Panc1 (cell line): ENCODE results near the gene GPRASP1. TPM values are rescaled to one million over a fixed set of nuclear protein-coding genes. Genes with fewer than 3 reads are reported as not detected.
"Not testable (repeated sequence)": the region's sequence is repeated elsewhere in the genome, so short reads cannot be mapped to it uniquely, and the experiment has no call there.

Experiments used
- ATAC-seq: fragments of 200-7000 bp; cut with Tn5 transposase; 2 replicates; pipeline ENCODE4 v1.9.1; 2020; ENCODE audit warnings: mild to moderate bottlenecking, moderate library complexity
- BruUV-seq: library from RNA; stranded (reverse); fragments of 400-500 nt; replicated peaks from 2 replicates; lab custom pipeline; 2021; lab: Mats Ljungman, UMichigan
- CTCF ChIA-PET: fragments of 300-600 bp; sonication (Branson Sonifier 250); formaldehyde crosslinking; loops from one replicate; lab custom pipeline; 2022; ENCODE audit warnings: antibody characterized with exemption; lab: Charles Lee
- POLR2A ChIA-PET: fragments of 300-600 bp; sonication (Branson Sonifier 250); formaldehyde crosslinking; loops from one replicate; lab custom pipeline; 2022; ENCODE audit warnings: antibody characterized with exemption; lab: Charles Lee
- DNase-seq: peaks from one replicate; pipeline ENCODE4 v3.0.0-alpha.2; 2010; ENCODE audit warnings: low read depth, low spot score
- H3K27ac ChIP-seq: 2 replicates; pipeline ENCODE4 v1.5.1; 2011; ENCODE audit warnings: mild to moderate bottlenecking, low read length, inconsistent platforms
- H3K27me3 ChIP-seq: fragments of 200-500 bp; sonication (Bioruptor generic); 2 replicates; pipeline ENCODE4 v1.6.0; 2014; ENCODE audit warnings: low read length, inconsistent platforms; ENCODE audit not compliant: control insufficient read depth, insufficient read depth
- H3K36me3 ChIP-seq: fragments of 200-500 bp; sonication (Bioruptor generic); 2 replicates; pipeline ENCODE4 v1.5.1; 2014; ENCODE audit warnings: inconsistent platforms, mild to moderate bottlenecking, low read length, moderate library complexity; ENCODE audit not compliant: control insufficient read depth, insufficient read depth
- H3K4me1 ChIP-seq: 2 replicates; pipeline ENCODE4 v1.5.1; 2011; ENCODE audit warnings: inconsistent platforms, mild to moderate bottlenecking, low read length, moderate library complexity; ENCODE audit not compliant: control insufficient read depth, insufficient read depth
- H3K4me3 ChIP-seq, 2 experiments: 2 replicates each; pipeline ENCODE4 v1.5.1; 2011 to 2012; ENCODE audit warnings: low read depth in 2 of 2, low read length in 2 of 2, mild to moderate bottlenecking in 2 of 2, inconsistent platforms in 1 of 2, moderate library complexity in 1 of 2
- H3K9me3 ChIP-seq: fragments of 200-500 bp; sonication (Bioruptor generic); 2 replicates; pipeline ENCODE4 v1.5.1; 2014; ENCODE audit warnings: low read depth, mild to moderate bottlenecking, inconsistent platforms, low read length, moderate library complexity; ENCODE audit not compliant: control insufficient read depth, insufficient read depth
- CTCF ChIP-seq: fragments of 450-650 bp; IDR thresholded peaks from 2 replicates; pipeline ENCODE4 v1.5.1; 2017; ENCODE audit warnings: mild to moderate bottlenecking
- POLR2AphosphoS5 ChIP-seq: IDR thresholded peaks from 2 replicates; pipeline ENCODE4 v1.6.1; 2012; ENCODE audit warnings: mild to moderate bottlenecking, low read depth, low read length, moderate library complexity
- REST ChIP-seq, 2 experiments: IDR thresholded peaks; 2 replicates each; pipeline ENCODE4 v1.6.1; 2011 to 2012; ENCODE audit warnings: low read depth in 2 of 2, control low read depth in 1 of 2, low read length in 1 of 2, mild to moderate bottlenecking in 1 of 2, moderate library complexity in 1 of 2; ENCODE audit not compliant: insufficient read depth in 1 of 2
- SIN3A ChIP-seq: IDR thresholded peaks from 2 replicates; pipeline ENCODE4 v1.6.1; 2012; ENCODE audit warnings: low read depth, mild to moderate bottlenecking, low read length, moderate library complexity, borderline replicate concordance; ENCODE audit not compliant: insufficient read depth
- TCF7L2 ChIP-seq: IDR thresholded peaks from 2 replicates; pipeline ENCODE4 v1.6.1; 2011; ENCODE audit warnings: mild to moderate bottlenecking, low read depth, low read length, inconsistent platforms
- in situ Hi-C: cut with HindIII; loops from 2 replicates; pipeline ENCODE4 v1.10.0; 2016; ENCODE audit warnings: low sequenced_read_pairs, low pct_unique_long_range_greater_than_20kb
- intact Hi-C: fragments of 100-400 bp; cut with micrococcal nuclease; formaldehyde crosslinking; loops from one replicate; pipeline ENCODE4 v1.10.0; 2022; ENCODE audit not compliant: unreplicated experiment
- total RNA-seq: library from RNA; stranded (reverse); gene quantifications from one replicate; pipeline ENCODE4 v1.2.1, GENCODE V29; 2021; ENCODE audit not compliant: unreplicated experiment

Gene GPRASP1
- total RNA-seq, 1 experiment from 2014 or later, result 5.0 TPM

- H3K4me3 ChIP-seq, result peak overlapping the region; percentile 62 to 98
- intact Hi-C loops (loop anchor here (5.0 to 10.0 kb wide), 2 partner anchors 37 to 175 kb away; no protein-coding TSS in a partner anchor), in situ Hi-C loops (no loop called here)
- H3K9me3 ChIP-seq, result no peaks in the 10 kb centered on the region
- CTCF ChIA-PET, result interaction anchor here (0.5 to 0.7 kb wide), 2 partner anchors 142 to 1299 kb away, joined by 3 to 8 read pairs; no protein-coding TSS in a partner anchor
- peaks cover 4% of the 10 kb centered on the region for H3K4me1 ChIP-seq
- TF ChIP-seq POLR2AphosphoS5 (0 out of 2 replicates have a peak, but pooled peaks have one; percentile 46), TCF7L2 (no peak), CTCF (no peak), SIN3A (peak; percentile 88; the same call in 1 of the 2 replicates)
- H3K27me3 ChIP-seq, result no peaks in the 10 kb centered on the region
- no TSS peak for BruUV-seq
- DNase-seq, result peak; percentile 53
- peak overlapping the region; percentile 77 for H3K27ac ChIP-seq
- H3K36me3 ChIP-seq, result no peaks in the 10 kb centered on the region
- POLR2A ChIA-PET, result no interaction called here
- peak; percentile 97 for ATAC-seq
Measured at GRCh38 chrX:102659790-102660757, 8.8 kb downstream of the GPRASP1 start.

- H3K27me3 ChIP-seq, CTCF ChIA-PET, ATAC-seq, BruUV-seq, H3K9me3 ChIP-seq, POLR2A ChIA-PET, H3K4me1 ChIP-seq, H3K27ac ChIP-seq, DNase-seq, H3K36me3 ChIP-seq, H3K4me3 ChIP-seq, in situ Hi-C loops: not testable (repeated sequence)
- intact Hi-C loops, result loop anchor here (5.0 kb wide), 1 partner anchor 33 kb away; no protein-coding TSS in a partner anchor
Measured at GRCh38 chrX:102663820-102664219, 12.5 kb downstream of the GPRASP1 start.

GRCh38 chrX:102667034-102667433 lies 15.8 kb downstream of the GPRASP1 start:
- POLR2A ChIA-PET, H3K9me3 ChIP-seq, DNase-seq, H3K27ac ChIP-seq, ATAC-seq, H3K4me1 ChIP-seq, H3K27me3 ChIP-seq, in situ Hi-C loops, H3K36me3 ChIP-seq, intact Hi-C loops, BruUV-seq, CTCF ChIA-PET, H3K4me3 ChIP-seq: not testable (repeated sequence)

- no peak overlapping the region for H3K27ac ChIP-seq
- no TSS peak for BruUV-seq
- H3K36me3 ChIP-seq, result no peaks in the 10 kb centered on the region
- no peak overlapping the region for H3K4me3 ChIP-seq
- intact Hi-C loops, result no loop called here
- CTCF ChIA-PET, result no interaction called here
- in situ Hi-C loops, result no loop called here
- H3K4me1 ChIP-seq, result 0 out of 2 replicates have a peak, but pooled peaks cover 5% of the 10 kb centered on the region
- POLR2A ChIA-PET, result no interaction called here
- no peaks in the 10 kb centered on the region for H3K27me3 ChIP-seq
- ATAC-seq (no peak), DNase-seq (no peak)
- H3K9me3 ChIP-seq, result no peaks in the 10 kb centered on the region
- no peak for TF ChIP-seq SIN3A
- no peak for TF ChIP-seq REST (IDR thresholded peaks at IDR 0.05; ENCODE audit: insufficient read depth in 1 of 2, low read depth in 2 of 2, low read length in 1 of 2)
- TF ChIP-seq TCF7L2, result no peak
- no peak for TF ChIP-seq POLR2AphosphoS5
- no peak for TF ChIP-seq CTCF
Measured at GRCh38 chrX:102669526-102669925, 18.2 kb downstream of the GPRASP1 start.
